SW480 (cell line): ENCODE results near the gene CRKL.
"Not testable (repeated sequence)": the region's sequence is repeated elsewhere in the genome, so short reads cannot be mapped to it uniquely, and the experiment has no call there.

Source experiments
- DNase-seq: peaks from one replicate; pipeline ENCODE4 v3.0.0-alpha.2; 2016; ENCODE audit warnings: low spot score

Gene CRKL

DNA sequence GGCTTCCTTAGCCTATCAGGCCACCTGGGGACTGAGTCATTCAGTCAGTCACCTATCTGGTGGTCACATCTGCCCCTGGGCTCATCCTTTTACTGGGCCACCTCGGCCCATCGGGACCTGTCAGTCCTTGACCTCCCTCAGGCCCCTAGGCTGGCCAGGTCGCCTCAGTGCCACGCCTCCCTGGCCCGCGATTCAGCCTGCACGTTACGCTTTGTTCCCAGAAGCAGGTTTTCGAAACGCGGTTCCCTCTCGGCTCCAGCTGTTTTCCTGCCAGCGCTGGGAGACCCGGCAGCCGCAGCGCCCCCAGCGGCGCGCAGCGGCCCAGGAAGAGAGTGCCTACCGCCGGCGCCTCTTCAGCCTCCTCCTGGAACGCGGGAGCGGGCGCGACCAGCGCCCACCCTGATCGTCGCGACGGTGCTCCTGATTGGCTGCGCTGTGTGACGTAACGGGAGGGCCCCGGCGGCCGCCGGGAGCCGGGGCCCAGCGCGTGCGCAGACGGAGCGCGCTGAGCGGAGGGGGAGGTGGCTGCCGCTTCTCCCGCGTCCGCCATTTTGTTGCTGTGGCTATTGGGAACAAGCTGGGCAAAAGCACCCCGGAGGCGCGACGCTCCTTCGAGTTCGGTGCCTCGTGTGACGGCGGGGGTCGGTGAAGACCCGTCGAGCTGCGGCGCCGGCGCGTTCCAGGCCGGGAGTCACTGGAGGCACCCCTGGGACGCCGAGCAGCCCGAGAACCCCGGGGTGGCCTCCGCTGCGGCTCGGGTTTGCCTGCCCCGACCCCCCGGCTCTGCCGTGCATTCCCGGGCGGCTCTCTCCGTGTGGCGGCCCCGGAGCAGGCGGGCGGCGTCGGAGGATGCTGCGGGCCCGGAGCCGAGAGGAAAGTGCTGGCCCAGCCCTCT is at the start of gene CRKL:
TSS of gene CRKL (plus strand) at position 492 of the 895 bp plus-strand sequence. CDS start 528 bp downstream, outside the sequence.
- peak; percentile 95 for DNase-seq

GRCh38 chr22:20868025-20868962 is 48.9 kb upstream of the CRKL start:
- no peak for DNase-seq

DNA sequence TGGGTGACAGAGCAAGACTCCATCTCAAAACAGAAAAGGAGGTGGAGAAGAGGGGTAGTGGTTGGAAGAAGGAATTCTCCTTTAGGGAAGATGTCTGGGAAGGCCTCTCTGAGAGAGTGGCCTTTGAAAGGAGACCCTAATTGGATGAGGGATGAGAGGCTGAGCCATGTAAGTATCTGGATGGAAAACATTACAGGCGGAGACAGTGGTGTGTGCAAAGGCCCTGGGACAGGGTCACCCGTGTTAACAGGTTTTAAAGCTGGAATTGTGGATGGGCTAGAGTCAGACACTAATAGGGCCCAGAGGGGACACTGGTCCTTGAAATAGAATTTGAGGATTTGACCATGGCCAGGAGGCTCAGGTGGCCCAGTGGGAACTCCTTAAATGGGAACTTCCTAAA is 48.0 kb upstream of the CRKL start:
- DNase-seq, result no peak

- DNase-seq, result no peak
These were observed 44.0 kb upstream of the CRKL start for GRCh38 chr22:20873214-20873613.

GRCh38 chr22:20875296-20875695 is 41.9 kb upstream of the CRKL start:
- DNase-seq, result no peak

DNA sequence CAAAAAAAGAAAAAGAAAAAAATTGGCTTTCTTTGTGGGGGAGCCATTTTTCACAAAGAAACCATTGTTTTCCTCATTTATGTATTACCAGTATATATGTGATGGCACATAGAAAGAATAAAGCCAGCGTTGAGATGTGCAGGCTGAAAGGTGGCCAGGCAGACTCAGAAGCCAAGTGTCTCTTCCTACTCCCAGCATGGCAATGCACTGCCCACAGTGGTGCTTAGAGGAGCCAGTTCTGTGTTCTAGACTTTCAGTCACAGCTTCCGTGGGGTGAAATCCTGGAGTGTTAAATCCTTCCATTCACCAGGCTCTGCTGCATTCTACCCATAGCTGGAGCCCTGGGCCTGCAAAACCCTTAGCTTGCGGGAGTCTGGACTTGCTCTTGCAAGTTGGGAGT is 39.5 kb upstream of the CRKL start:
- DNase-seq, result no peak

DNA sequence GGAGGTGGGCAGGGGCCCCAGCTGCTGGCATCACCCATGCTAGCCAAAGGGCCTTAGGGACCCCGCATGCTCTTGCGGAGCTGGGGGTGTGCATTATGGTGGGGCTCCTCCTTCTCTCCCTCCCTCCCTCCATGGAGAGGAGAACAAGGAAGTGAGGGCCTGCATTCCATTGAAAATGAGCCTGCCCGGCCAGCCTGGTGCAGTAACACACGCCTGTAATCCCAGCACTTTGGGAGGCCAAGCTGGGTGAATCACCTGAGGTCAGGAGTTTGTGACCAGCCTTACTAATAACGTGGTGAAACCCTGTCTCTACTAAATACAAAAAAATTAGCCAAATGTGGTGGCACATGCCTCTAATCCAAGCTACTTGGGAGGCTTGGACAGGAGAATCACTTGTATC is 36.0 kb upstream of the CRKL start:
- no peak for DNase-seq

- no peak for DNase-seq
These were observed 35.1 kb upstream of the CRKL start for GRCh38 chr22:20881869-20882815.

GRCh38 chr22:20882855-20883254 is 34.4 kb upstream of the CRKL start:
- no peak for DNase-seq

DNA sequence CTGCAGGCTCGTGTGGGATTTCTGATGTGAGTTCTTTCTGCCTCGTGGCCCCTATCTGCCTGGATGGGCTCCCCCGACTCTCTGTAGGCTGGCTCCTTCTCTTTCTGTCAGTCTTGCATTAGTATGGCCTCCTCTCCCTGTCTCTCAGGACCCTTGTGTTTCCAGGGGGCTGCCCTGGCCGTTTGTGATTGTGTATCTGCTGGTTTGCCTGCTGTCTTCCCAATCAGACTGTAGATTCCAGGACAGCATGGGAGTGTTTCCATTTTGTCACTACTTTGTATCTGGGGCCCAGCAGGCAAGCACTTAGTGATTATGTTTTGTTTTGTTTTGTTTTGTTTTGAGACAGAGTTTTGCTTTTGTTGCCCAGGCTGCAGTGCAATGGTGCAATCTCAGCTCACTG is 32.8 kb upstream of the CRKL start:
- no peak for DNase-seq

- DNase-seq, result no peak
These were observed 32.1 kb upstream of the CRKL start for GRCh38 chr22:20885017-20885556.

GRCh38 chr22:20885557-20886323 is 31.5 kb upstream of the CRKL start:
- DNase-seq, result peak; percentile 67

- no peak for DNase-seq
These were observed 29.8 kb upstream of the CRKL start for GRCh38 chr22:20887375-20887774.

DNA sequence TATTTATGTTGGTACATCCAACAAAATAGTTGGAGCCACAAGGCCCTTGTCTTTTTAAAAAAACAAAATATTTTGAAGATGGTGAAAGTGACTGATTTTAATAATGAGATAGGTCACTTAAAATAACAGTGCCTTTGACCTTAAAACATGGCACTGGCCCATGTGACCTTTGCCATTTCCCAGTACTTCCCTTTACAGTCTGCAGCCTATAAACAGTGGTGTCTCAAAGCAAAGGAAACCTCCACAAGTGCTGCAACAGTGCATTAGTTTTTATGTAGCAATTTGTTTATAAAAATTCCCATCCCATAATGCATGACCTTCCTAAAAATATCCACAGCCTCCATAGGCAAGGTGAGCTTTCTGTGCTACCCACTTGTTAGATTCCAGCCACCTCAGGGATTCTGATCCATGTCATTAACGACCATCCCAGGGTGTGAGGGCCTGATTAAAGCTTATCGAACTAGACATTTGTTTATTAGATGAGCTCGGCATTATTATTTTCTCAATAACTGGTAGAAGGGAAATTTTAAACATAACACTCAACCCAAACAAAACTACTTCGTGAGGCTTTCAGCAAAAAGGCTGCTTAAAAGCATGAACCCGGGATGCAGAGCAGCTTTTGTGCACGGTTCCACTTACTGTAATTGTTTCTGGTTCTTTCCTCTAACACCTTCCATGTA is 28.0 kb upstream of the CRKL start:
- no peak for DNase-seq

- no peak for DNase-seq
These were observed 27.2 kb upstream of the CRKL start for GRCh38 chr22:20889904-20890540.

DNA sequence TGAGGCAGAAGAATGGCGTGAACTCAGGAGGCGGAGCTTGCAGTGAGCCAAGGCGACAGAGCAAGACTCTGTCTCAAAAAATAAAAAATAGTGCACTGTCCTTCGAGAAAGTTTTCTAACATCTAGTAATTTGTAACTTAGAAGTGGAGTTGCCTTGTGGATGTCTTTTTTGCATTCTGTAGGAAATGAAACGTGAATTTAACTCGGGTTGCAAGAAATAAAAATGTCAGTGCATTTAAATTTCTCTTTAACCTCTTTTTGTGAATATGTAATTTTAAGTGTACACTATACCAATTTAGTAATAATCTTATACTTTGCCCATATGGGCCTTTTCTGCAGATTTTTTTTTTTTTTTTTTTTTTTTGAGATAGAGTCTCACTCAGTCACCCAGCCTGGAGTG is 26.2 kb upstream of the CRKL start:
- DNase-seq, result no peak

DNA sequence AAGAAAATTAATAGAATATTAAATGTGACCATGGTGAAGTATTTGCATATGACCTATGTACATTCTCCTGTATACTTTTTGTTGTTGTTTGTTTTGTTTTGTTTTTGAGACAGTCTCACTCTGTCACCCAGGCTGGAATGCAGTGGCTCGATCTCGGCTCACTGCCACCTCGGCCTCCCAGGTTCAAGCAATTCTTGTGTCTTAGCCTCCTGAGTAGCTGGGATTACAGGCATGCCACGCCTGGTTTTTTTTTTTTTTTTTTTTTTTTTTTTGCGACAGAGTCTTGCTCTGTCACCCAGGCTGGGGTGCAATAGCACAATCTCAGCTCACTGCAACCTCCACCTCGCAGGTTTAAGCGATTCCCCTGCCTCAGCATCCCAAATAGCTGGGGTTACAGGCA is 19.5 kb upstream of the CRKL start:
- not testable (repeated sequence) for DNase-seq

DNA sequence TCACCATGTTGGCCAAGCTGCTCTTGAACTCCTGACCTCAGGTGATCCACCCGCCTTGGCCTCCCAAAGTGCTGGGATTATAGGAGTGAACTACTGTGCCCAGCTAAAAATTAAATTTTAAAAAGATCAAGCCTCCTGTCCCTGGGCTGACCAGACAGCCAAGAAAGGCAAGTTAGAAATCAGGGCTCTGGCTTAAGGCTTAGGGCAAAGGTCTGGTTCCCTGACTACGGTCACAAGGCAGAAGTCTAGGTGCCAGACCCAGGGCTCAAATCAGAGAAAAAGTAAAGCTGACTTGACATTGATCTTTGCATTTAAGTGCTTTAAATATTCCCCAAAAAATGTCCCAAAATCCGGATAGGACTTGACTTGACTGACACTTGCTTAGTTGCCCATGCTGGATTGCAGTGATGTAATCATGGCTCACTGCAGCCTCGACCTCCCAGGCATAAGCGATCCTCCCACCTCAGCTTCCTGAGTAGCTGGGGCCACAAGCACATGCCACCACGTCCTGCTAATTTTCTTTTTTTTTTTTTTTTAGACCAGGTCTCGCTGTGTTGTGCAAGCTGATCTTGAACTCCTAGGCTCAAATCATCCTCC is 17.3 kb upstream of the CRKL start:
- no peak for DNase-seq
